ENCODE data around the gene CBLIF.
"Not testable (repeated sequence)": the region's sequence is repeated elsewhere in the genome, so short reads cannot be mapped to it uniquely, and the experiment has no call there.

Gene CBLIF

GRCh38 chr11:59845399-59845798, at the start of gene CBLIF:
CBLIF (minus strand) TSS chr11:59845499; CDS start chr11:59845453, 46 bp downstream.
- no peak for DNase-seq

GRCh38 chr11:59894616-59895015, 49.3 kb upstream of the CBLIF start:
- no peak for DNase-seq

GRCh38 chr11:59891781-59892181, 46.5 kb upstream of the CBLIF start:
- no peak for DNase-seq

- not testable (repeated sequence) for DNase-seq
These were observed 41.9 kb upstream of the CBLIF start for GRCh38 chr11:59887156-59887555.

- no peak for DNase-seq
These were observed 38.3 kb upstream of the CBLIF start for GRCh38 chr11:59883597-59883996.

GRCh38 chr11:59879567-59879966, 34.3 kb upstream of the CBLIF start:
- no peak for DNase-seq

GRCh38 chr11:59878575-59878974, 33.3 kb upstream of the CBLIF start, which contains the start of gene OOSP3:
OOSP3 (plus strand) TSS chr11:59878782; CDS start chr11:59878809, 27 bp downstream.
- DNase-seq, result no peak

- DNase-seq, result no peak
These were observed 32.5 kb upstream of the CBLIF start for GRCh38 chr11:59877784-59878183.

- DNase-seq, result no peak
These were observed 32.0 kb upstream of the CBLIF start for GRCh38 chr11:59877325-59877724.

- DNase-seq, result no peak
These were observed 30.7 kb upstream of the CBLIF start for GRCh38 chr11:59875856-59876519.

- no peak for DNase-seq
These were observed 26.8 kb upstream of the CBLIF start for GRCh38 chr11:59872076-59872475.

- DNase-seq, result no peak
These were observed 22.6 kb upstream of the CBLIF start for GRCh38 chr11:59867946-59868345.

GRCh38 chr11:59866836-59867235, 21.5 kb upstream of the CBLIF start:
- no peak for DNase-seq

GRCh38 chr11:59866397-59866796, 21.1 kb upstream of the CBLIF start, which contains the start of gene TCN1:
TCN1 (minus strand) TSS chr11:59866487; CDS start chr11:59866470, 17 bp downstream.
- no peak for DNase-seq

- DNase-seq, result no peak
These were observed 19.7 kb upstream of the CBLIF start for GRCh38 chr11:59865031-59865430.

GRCh38 chr11:59862252-59862651, 17.0 kb upstream of the CBLIF start:
- DNase-seq, result no peak

- DNase-seq, result no peak
These were observed 14.4 kb upstream of the CBLIF start for GRCh38 chr11:59859673-59860072.

GRCh38 chr11:59857439-59858434, 12.4 kb upstream of the CBLIF start:
- no peak for DNase-seq

GRCh38 chr11:59854871-59855270, 9.6 kb upstream of the CBLIF start:
- DNase-seq, result no peak

GRCh38 chr11:59851416-59851815, 6.1 kb upstream of the CBLIF start:
- not testable (repeated sequence) for DNase-seq

- not testable (repeated sequence) for DNase-seq
These were observed 4.3 kb upstream of the CBLIF start for GRCh38 chr11:59849551-59849950.

GRCh38 chr11:59849129-59849528, 3.8 kb upstream of the CBLIF start:
- no peak for DNase-seq

GRCh38 chr11:59848439-59848838, 3.1 kb upstream of the CBLIF start:
- not testable (repeated sequence) for DNase-seq

- no peak for DNase-seq
These were observed 2.3 kb upstream of the CBLIF start for GRCh38 chr11:59847626-59848025.

All from activated naive CD4-positive, alpha-beta T cell (primary cell).